ENCODE data around the gene OGFOD3. TPM values are rescaled to one million over a fixed set of nuclear protein-coding genes. Genes with fewer than 3 reads are reported as not detected.

Gene OGFOD3
- total RNA-seq, 1 donor from 2014 or later, result 24.7 TPM

DNA sequence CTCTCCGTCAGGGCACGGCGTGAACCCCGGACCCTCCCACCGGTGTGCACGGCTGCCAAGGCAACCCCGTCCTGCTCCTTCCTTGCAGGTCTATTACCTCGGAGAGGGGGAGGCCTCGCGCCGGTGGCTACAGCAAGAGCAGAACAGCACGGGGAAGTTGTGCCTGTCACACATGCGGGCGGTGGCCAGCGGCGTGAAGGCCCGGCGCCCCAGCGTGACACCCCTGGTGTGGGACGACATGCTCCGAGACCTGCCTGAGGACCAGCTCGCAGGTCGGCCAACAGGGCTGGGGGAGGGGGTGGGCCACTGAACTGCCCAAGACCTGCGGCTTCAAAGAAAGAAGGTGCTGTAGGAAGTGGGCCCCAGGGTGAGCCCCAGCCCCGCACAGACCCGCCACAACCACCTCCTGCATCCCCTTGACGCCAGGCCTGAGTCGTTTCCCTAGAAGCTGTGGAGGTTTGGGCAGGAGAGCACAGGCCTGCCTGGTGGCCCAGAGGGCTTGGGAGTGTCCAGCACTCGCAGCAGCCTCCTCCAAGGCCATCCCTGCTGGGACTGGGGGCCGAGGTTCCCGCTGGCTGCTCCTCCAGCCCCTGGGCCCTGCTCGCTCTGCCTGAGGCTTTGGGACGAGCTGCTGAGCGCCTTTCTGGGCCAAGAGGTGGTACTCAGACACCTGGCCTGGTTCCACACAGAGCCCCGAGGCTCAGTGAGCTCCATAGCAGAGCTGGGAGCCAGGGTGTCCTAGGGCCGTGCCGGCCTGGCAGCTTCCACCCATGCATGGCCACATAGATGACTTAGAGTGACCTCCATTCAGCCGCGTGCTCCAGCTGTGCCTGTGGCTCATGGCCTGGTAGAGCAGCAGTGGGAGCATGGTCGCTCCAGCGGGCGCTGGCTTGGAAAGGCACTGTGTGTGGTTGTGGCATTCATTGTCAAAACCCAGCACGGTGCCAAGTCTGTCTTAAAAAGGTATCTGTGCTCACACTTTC lies 17.5 kb upstream of the OGFOD3 start:
- intact Hi-C loops (cut with micrococcal nuclease), result no loop called here

DNA sequence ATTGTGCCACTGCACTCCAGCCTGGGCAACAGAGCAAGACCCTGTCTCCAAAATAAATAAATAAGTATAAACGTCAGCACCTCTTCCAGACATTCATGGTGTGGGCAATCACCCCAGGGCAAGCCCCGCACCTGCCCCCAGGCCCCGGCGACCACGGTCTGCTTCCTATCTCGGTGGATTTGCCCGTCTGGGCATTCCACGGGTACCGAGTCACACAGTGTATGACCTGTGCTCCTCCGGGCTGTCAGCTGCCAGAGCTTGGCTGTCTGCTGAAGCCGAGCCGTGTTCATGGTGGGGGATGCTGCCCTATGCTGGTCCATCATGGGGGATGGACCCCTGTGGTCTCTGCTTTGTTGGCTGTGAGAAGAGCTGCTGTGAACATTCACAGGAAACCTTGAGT lies 16.7 kb upstream of the OGFOD3 start:
- intact Hi-C loops (cut with micrococcal nuclease), result no loop called here

DNA sequence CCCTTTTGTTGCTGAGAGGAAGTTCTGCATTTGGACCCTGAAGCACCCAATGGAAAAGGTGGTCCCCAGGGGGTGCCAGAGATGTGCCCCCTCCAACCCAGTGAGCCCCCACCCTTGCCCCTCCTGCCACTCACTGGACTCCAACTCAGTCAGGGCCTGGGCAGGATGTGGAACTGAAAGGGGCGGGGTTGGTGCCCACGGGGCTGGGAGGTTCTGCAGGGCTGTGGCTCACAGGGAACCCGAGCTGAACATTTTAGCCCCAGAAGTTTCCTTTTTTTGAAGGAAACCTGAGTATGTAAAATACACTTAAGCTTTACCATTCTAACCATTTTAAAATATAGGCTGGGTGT lies 15.8 kb upstream of the OGFOD3 start:
- intact Hi-C loops (cut with micrococcal nuclease), result no loop called here

DNA sequence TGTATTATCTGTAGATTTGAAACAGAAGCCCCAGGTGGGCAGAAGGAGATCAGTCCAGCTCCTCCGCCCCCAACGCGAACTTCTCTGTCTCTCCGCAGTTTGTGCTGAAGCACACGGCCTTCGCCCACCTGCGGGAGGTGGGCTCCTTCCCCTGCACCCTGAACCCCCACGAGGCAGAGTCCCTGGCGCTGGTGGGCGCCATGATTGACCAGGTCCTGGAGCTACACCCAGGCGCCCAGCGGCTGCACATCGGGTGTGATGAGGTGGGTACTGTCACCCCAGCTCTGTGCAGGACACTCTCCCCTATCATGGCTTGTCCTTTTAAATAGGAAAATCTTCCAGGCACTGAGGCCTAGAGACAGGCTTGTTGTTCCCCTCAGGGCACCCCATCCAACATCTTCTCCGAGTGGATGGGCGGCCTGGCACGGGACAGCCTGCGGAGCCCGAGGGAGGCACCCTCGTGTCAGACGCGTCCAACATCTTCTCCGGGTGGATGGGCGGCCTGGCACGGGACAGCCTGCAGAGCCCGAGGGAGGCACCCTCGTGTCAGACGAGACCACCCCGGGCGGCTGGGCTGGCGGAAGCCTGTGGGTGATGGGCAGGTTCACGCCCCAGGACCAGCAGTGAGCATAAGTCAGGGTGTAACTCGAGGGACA lies 15.3 kb upstream of the OGFOD3 start:
- intact Hi-C loops (cut with micrococcal nuclease), result no loop called here

DNA sequence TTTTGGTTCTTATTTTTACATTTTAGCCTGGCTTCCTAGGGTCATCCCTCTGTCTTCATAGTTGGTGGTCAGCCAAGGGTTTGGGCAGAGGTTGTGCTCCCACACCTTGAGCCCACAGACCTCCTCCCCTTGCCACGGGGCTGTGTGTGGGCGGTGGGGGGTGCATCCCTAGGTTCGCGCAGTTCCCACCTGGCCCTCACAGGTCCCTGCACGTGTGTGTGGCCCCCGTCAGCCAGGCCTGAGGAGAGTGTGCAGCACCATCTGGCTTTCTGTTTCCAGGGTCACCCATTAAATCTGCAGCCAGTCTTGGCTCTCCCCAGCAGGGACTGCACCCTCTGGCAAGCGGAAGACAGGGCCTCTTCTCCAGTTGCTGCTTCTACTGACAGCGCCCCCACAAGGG lies 13.6 kb upstream of the OGFOD3 start:
- intact Hi-C loops (cut with micrococcal nuclease), result no loop called here

DNA sequence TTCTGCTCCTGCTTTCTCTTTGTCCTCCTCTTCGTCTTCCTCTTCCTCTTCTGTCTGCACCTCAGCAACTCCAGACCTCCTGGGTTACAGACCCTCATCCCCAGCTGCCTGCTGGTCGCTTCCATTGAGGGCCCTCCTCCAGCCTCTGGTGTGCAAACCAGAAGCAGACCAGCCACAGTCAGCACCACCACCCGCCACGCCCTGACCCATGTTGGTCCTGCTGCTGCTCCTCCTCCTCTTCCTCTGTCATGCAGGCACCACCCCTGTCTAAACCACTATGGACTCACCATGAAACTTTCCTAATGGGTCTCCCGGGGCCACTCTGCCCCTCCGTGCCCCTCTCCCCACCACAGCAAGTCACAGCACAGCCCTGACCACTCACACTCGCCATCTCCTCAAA lies 11.4 kb upstream of the OGFOD3 start:
- intact Hi-C loops (cut with micrococcal nuclease), result no loop called here

DNA sequence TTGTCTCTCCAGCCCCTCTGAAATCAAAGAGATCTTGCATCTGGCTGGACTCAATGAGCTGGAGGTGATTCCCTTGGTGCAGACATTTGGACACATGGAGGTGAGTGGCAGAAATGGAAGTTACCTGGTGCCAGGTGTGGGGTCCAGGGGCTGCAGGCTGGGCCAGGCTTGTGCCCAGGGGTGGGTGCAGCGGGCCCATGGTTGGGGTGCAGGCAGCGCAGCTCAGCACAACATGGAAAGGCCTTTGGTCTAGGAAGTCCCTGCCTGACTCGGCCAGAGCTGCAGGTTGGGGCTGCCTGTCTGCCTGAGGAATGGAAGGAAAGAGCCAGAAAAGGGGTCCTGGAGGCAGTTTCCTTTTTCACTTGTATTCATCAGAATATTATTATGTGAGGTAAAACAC lies 10.2 kb upstream of the OGFOD3 start:
- intact Hi-C loops (cut with micrococcal nuclease), result no loop called here

DNA sequence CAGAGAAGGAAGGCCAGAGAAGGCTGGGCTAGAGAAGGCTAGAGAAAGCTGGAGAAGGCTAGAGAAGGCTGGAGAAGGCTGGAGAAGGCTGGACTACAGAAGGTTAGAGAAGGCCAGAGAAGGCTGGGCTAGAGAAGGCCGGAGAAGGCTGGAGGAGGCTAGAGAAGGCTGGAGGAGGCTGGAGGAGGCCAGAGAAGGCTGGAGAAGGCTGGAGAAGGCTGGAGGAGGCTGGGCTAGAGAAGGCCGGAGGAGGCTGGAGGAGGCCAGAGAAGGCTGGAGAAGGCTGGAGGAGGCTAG lies 6.4 kb upstream of the OGFOD3 start:
- intact Hi-C loops (cut with micrococcal nuclease), result no loop called here

DNA sequence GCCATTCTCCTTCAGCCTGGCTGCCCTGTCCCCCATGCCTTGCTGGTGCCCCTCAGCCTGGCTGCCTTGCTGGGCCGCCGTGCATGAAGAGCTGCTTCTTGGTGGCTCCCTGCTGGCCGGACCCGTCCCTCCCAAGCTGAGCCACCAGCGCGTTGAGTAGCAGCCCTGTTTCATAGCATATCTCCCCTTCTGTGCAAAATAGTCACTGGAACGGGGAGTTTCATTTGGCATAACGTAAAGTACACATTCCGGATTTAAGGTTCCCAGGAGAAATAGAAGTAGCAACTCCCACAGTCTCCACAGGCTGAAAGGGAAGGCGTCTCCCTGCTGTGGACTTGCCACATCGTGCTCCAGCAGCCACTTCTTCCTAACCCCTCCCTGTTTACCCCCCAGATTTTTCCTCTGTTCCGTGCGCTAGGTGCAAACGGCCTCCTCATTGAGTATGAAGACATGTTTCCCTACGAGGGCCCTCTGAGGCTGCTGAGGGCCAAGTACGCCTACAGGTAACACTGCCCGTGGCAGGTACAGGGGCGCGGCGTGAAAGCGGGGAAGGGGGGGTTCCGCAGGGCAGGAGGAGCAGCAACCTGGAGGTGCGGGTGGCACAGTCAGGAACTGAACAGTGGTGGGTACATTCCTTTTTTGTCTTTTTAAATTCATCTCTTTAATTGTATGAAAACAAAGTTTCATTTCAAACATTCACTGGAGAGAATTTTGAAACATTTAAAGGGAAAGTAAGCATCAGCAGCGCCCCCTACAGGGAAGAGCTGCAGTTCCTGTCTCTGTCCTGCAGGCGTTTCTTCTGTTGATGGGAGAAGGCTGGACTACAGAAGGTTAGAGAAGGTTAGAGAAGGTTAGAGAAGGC lies 5.8 kb upstream of the OGFOD3 start:
- intact Hi-C loops (cut with micrococcal nuclease), result no loop called here

DNA sequence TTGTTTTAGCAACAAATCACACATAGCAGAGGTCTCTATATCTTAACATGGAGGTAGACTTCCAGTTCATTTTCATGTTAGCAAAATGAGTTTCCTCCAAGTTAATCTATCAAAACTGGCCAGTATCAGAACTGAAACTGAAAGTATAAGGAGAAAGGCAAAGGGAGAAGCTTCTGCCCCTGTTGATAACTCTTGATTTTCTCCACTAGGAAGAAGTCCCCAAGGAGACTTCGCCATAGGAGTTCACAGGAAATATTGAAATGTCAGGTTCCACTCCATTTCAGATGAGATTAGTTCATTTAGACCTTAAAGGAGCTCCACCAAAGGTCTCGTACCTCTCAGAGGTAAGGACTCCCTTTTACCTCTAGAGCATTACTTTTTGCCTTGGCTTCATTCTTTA lies 1.2 kb upstream of the OGFOD3 start:
- intact Hi-C loops (cut with micrococcal nuclease), result loop anchor here (1.0 to 10.0 kb wide), 10 partner anchors 30 to 382 kb away; partner anchors contain the start of genes CSNK1D, DCXR and NARF

DNA sequence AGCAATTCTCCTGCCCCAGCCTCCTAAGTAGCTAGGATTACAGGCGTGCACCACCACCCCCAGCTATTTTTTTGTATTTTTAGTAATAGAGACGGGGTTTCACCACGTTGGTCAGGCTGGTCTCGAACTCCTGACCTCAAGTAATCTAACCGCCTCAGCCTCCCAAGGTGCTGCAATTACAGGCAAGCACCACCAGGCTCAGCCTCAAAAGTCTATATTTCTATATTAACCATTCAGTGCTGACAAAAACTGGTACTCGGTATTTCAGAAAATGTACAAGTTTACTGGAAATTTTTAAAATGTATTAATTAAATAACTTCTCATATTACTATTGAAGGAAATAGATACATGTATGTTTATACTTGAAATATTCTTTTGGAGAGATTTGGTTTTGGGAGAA lies 1.6 kb downstream of the OGFOD3 start:
- intact Hi-C loops (cut with micrococcal nuclease), result loop anchor here (10.0 kb wide), 1 partner anchor 212 kb away; no protein-coding TSS in a partner anchor

DNA sequence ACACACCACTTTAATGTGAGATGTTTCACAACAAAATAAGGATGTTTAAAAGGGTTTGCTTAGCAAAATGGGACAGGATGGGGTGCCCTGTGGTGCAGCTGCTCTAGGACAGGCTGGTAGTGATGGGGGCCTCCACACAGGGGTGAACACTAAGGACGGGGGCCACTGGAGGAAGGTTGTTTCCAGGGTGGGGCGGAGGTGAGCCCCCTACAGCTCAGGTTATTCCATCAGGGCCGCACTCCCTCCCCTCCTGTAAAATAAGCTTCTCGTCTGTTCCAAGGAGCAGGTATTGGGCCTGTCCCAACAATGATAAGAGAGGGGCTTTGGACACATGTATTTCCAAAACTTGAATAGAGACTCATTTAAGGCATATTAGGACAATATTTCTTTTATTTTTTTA lies 2.1 kb downstream of the OGFOD3 start:
- intact Hi-C loops (cut with micrococcal nuclease), result loop anchor here (10.0 kb wide), 1 partner anchor 211 kb away; no protein-coding TSS in a partner anchor

DNA sequence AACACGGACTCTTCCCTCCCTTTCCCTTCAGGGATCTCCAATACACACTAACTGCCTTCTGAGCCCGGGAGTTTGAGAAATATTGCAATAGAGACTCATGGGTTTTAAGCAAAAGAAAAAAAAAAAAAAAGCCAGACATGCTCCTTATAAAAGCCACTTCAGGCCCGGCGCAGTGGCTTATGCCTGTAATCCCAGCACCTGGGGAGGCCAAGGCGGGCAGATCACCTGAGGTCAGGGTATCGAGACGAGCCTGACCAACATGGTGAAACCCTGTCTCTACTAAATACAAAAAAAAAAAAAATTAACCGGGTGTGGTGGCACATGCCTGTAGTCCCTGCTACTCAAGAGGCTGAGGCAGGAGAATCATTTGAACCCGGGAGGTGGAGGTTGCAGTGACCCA lies 2.6 kb downstream of the OGFOD3 start:
- intact Hi-C loops (cut with micrococcal nuclease), result loop anchor here (2.0 to 10.0 kb wide), 2 partner anchors 15 to 211 kb away; no protein-coding TSS in a partner anchor

DNA sequence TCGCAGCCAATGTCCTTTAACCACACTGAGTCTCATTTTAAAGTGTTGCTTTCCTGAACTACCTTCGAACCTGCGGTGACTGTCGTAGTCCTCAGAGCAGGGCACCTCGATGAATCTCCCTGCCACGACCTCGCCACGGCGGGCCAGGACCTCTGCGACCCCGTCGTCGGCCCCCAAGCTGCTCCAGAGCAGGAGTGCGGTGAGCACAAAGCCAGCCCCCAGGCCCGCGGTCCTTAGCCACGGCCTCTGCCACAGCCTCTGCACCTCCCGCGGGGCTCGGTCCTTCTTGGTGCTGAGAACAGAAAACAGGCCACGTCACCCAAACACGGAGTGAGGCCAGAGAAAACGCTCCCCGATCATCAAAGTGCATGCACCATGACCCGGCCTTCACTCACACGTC lies 3.0 kb downstream of the OGFOD3 start:
- intact Hi-C loops (cut with micrococcal nuclease), result loop anchor here (2.0 to 10.0 kb wide), 2 partner anchors 15 to 211 kb away; no protein-coding TSS in a partner anchor

DNA sequence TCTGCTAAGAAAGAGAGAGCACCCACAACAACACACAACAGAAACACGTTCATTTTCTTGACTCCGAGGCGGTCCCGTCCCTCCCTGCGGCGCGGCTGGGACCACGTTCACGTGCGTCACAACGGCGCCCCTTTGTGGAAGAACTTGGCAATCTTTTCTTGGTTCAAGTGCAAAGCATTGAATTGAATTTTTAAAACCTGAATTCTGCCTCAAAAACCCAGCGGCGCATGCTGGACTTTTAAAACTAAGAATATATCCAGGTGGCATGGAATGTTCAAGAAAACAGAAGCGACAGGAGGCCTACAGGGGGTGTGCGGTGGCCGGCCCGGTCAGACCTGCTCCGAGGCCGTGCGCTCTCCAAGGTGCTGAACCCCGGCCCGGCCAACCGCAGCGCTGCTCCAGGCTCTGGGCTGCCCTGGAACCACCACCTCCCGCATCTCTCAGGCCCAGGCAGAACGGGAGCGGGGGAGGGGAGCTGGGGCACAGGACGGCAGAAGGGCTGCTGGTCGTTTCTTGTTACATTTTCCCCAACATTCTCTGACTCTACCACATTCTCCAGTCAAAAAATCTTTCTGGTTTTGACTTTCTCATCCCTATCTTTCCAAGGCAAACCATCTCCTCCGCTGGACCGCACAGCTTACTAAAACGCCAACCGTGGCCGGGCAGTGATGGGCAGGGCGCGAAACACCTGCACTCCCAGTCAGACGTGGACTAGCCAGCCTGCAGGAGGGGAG lies 3.7 kb downstream of the OGFOD3 start:
- intact Hi-C loops (cut with micrococcal nuclease), result loop anchor here (1.0 to 10.0 kb wide), 3 partner anchors 14 to 210 kb away; no protein-coding TSS in a partner anchor

DNA sequence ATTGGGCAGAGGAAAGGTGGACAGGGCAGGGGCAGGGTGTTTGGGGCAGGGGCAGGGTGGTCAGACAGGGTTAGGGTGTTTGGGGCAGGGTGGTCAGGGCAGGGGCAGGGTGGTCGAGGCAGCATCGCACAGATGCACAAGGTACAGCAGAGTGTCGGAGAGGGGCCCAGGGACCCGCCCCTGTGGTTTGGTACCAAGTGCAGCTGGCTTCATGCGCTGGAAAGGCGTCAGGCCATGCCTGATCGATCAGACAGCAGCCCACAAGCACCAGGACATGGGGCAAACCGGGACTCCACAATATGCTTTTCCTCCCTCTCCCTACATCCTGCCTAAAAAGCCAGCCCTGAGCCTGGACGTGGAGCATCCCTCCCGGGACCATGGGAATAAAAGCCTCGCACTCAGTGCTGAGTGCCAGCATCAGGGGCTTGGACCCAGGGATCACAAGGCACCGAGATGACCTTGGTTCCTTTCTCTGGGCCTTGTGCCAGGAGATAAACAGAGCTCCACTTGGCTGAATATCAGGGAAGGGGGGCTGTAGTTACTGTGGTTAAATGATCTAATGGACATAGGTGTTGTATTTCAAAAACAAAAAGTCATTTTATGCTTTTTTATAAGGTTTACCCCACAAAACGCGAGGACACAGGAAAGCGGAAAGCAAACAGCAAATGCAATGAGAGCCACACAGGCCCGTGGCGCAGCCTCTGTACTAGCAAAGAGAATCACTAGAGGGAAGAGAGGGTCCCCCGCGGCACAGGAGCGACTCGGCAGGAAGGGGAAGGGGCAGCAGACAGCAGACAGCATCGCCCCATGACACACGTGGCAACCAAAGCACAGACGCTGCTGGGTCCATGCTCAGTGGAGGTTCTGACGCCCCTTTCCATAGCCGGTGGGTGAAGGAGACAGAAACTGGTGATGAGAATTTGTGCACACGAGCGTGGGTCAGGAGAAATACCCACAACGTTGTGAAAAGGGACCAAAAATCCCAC lies 5.6 kb downstream of the OGFOD3 start:
- intact Hi-C loops (cut with micrococcal nuclease), result loop anchor here (10.0 kb wide), 1 partner anchor 208 kb away; no protein-coding TSS in a partner anchor

DNA sequence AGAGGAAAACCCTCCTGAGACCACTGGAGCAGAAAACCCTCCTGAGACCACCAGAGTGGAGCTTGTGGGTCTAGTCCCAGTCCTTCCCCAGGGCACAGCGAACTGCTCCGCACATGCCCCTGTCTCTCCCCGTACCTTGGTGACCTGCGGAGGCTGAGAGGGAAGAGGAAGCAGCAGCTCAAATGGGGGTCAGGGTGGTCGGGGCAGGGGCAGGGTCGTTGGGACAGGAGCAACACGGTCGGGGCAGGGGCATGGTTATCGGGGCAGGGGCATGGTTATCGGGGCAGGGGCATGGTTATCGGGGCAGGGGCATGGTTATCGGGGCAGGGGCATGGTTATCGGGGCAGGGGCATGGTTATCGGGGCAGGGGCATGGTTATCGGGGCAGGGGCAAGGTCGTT lies 6.3 kb downstream of the OGFOD3 start:
- intact Hi-C loops (cut with micrococcal nuclease), result loop anchor here (10.0 kb wide), 1 partner anchor 207 kb away; no protein-coding TSS in a partner anchor

DNA sequence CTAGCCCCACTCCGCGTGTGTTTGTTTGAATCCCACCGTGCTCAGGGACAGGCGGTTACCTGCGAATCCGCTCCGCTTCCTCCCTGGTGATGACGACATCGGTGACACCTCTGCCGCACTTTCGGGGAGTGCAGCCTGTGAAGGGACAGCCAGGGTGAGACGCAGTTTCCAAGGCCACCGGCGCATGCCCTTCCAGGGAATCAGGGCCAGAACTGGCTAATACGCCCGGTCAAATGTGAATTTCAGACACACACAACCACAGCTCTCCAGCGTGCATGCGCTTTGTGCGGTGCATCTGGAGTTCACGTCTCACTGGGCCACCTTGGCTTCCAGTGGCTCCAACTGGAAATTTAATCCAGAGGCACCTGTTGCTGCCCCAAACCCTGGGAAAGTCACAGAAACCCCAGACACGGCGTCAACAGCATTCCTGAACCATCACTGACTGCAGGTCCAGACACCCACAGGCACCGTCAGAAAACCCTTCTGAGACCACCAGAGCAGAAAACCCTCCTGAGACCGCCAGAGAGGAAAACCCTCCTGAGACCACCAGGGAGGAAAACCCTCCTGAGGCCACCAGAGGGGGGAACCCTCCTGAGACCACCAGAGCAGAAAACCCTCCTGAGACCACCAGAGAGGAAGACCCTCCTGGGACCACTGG lies 6.9 kb downstream of the OGFOD3 start:
- intact Hi-C loops (cut with micrococcal nuclease), result loop anchor here (10.0 kb wide), 1 partner anchor 207 kb away; no protein-coding TSS in a partner anchor

Data from T-helper 1 cell treated with Interleukin-12 subunit alpha and Interleukin-12 subunit beta and Interleukin-4 antibody, amounts not matched to agents 30 ng/mL and 1 ng/mL, for 36 hours (primary cell).